HG02885 (cell line): ENCODE measurements around the gene DOCK8.

Experiments used
- ATAC-seq: cut with Tn5 transposase; IDR thresholded peaks from one replicate; pipeline ENCODE4 v1.9.1; 2021; ENCODE audit warnings: mild to moderate bottlenecking; ENCODE audit not compliant: unreplicated experiment, poor library complexity

DOCK8 gene

DNA sequence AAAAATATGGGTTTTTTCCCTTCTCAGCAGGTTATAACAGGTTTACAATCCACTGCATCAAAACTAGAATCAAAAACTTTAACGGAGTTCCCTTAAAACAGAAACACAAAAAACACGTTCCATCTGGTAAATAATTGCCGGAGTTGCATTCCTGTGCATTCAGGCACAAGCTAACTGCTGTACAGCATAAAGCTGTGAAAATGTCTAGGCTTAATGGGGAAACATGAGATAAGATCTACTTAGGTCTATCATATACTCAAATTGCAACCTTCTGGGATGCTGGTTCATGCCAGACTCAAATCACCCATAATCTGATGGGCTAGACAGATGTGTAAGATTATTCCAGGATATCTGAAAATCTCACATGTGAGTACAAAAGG lies 265.3 kb downstream of the DOCK8 start:
- ATAC-seq: no peak

- ATAC-seq: no peak
Observed at GRCh38 chr9:482739-483138, 268.1 kb downstream of the DOCK8 start.

DNA sequence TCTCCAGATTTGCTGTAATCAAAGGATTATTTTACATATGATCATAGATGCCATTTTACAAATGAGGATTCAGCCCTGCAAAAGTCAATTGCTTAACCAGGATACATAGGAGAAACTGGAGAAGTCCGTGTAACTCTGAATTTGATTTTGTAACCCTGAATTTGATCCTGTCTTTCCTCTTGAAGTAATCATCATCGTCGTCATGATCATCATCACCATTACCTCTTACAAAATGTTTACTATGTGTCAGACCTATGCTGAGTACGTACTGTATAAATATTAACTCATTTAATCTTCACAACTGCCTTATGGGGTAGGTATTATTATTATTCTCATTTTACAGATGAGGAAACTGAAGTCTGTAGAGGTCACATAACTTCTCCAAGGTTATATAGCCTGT lies 271.5 kb downstream of the DOCK8 start:
- ATAC-seq: no peak

DNA sequence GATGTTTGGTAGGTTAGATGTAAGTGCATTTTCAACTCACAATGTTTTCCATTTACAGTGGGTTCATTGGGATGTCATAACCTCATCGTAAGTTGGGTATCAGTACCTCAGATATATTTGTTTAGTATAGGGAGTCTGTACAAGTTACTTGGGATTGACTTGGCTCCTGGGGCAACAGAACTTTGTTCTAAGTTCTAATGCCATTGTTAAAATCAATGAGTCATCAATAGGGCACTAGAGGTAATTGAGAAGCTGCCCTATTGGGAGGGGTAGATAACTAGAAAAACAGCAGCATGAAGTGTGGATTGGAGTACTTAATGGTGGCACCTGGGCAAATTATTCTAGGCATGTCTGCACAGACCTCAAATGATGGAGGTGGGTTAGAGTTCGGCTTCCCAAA lies 272.8 kb downstream of the DOCK8 start:
- no peak for ATAC-seq

- no peak for ATAC-seq
Observed at GRCh38 chr9:488448-488847, 273.8 kb downstream of the DOCK8 start.

GRCh38 chr9:489198-490197 lies 274.8 kb downstream of the DOCK8 start:
- ATAC-seq: no peak

DNA sequence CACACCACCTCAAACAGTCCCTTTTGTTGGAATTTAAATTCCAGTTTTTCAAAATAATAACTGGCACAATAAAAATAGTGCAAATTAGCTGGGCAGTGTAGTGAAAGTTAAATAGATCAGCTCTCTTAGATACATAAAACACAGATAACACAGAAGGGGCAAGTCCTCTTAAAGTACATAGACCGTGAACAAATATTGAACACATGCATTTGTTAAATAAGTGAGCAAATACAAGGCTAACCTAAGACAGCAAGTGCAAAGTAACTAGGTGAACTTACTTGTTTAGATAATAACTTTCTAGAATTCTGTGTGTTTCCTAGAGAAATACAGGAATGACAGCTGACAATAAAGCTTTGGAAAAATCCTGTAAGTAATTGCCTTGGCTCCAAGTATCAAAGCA lies 280.1 kb downstream of the DOCK8 start:
- no peak for ATAC-seq

- no peak for ATAC-seq
Observed at GRCh38 chr9:495739-496138, 281.1 kb downstream of the DOCK8 start.

DNA sequence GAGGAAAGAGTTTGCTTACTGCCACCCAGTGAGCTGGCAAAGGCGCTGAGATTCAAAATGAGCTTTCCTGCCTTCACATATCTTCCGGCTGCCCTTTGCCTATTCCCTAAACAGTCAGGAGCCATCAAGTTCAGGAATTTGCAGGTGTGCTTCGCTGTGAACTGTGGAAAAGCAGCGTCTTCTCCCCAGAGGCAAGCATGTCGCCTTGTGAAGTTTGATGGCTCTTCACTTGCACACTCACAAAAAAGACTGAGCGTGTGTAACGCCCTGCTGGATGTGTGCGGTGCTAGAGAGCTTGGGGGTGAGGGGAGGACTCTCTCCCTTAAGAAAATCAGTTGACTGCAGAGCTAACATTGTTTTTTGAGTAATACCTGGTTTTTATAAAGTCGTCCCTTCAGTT lies 288.7 kb downstream of the DOCK8 start:
- no peak for ATAC-seq

GRCh38 chr9:503881-504852 lies 289.5 kb downstream of the DOCK8 start, which contains the start of gene KANK1:
TSS of gene KANK1 (plus strand) at chr9:504695.
- ATAC-seq: peak; percentile 89

- peak; percentile 30 for ATAC-seq
Observed at GRCh38 chr9:504921-505740, 290.5 kb downstream of the DOCK8 start.

DNA sequence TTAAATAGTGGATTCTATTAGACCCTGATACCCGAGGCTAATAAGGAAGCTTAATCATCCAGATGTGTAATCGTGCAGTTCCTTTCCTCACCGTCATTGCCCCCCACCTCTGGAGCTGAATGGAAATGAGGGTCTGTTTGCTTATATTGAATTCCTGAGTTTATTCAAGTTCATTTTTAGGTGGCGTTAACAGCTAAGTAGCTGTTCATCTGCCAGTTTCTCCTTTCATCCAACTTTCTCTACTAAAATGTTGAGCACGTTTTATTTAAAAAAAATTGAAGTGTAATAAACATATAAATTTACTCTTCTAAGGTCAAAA lies 291.0 kb downstream of the DOCK8 start:
- ATAC-seq: no peak

DNA sequence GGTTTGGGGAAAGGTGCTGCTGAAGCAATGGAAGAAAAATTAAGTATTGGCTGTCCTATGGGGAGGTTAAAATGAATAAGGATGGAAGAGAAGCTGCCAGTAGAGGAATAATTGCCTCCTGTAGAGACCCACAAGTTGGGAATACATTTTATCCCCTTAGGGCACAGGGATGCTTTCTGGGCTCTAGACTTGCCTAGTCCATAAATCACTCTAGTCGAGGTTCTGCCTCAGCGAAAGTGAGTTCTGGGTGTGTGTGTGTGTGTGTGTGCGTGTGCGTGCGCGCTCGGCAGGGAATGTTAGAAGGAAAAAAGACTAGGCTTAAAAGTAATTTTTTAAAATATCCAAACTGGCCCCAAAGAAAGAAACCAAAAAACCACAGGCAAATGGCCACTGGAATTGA lies 291.6 kb downstream of the DOCK8 start:
- ATAC-seq: no peak

DNA sequence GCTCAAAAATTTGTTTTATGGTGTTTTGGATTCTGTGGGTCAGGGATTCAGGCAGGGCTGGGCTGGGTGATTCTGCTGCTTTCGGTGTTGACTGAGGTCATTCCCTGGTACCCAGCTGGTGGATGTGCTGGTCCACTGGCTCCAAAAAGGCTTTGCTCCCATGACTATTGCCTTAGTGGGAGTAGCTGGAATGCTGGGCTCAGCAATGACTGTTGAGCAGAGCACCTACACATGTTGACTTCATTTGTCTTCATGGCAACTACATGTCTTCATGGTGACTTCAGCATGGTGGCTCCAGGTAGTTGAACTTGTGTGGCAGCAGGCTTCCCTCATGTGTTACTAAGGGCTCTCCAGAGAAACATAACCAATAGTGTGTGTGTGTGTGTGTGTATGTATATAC lies 297.2 kb downstream of the DOCK8 start:
- ATAC-seq: no peak

DNA sequence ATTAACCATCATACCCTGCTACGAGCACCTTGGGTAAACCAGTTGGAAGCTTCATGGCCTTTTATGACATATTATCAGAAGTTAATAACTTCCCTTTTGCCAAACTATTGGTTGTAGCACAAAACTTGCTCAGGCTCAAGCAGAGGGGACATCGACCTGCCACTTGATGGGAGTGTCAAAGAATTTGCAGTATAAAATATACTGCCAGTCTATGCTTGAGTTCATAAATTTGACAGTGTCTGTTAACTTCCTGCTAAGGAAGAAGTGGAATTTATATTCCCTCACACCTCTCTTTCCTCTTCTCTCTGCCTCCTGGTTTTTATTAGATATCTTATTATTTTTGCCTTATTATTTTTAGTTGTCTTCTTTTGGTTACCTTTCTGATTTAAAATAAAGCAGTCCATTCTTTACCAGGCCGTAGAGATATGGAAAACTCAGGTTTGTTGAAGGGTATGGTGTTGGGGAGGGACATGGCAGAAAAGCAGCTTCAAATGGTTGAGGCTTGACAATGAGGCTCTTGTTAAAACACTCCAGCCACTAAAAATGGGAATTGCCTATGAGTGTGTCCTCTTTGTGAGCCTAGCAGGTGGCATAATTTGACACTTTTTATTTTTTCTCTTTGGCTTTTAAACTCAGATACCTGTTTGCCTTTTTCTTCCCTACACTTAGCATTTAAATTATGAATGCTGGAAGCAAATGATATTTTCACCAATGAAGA lies 298.0 kb downstream of the DOCK8 start:
- no peak for ATAC-seq
